DMS 273 (cell line): Measurements from ENCODE around the gene RNU11.
"Not testable (repeated sequence)": the region's sequence is repeated elsewhere in the genome, so short reads cannot be mapped to it uniquely, and the experiment has no call there.

ENCODE experiments used
- DNase-seq: peaks from one replicate; lab custom pipeline; 2025; ENCODE audit not compliant: unreplicated experiment; lab: John Stamatoyannopoulos, UW

The RNU11 gene

GRCh38 chr1:28656335-28656734, 7.9 kb downstream of the RNU11 start:
- DNase-seq: no peak

DNA sequence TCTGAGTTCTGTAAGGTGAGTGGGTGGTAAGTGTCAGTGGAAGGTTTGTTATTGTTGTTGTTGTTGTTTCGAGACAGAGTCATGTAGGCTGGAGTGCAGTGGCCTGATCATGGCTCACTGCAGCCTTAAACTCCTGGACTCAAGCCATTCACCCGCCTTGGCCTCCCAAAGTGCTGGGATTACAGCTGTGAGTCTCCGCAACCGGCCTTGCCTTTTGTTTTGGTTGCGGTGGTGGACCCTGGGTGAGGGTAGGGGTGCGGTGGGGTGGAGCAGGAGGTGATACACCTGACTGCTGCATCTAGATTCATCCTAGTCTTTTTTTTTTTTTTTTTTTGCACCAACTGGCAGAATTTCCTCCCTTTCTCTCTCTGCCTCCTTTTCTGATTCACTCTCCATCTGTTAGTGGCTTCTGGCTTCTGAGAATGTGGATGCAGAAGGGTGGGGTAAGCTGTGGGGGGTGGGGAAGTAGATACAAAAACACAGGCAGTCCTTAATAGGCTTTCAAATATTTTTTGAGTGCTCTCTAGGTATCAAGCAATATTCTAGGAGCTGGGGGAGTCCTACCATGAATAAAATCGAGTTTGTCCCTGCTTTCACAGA, 15.6 kb downstream of the RNU11 start:
- DNase-seq: peak; percentile 82

GRCh38 chr1:28666806-28667205, 18.4 kb downstream of the RNU11 start:
- no peak for DNase-seq

- DNase-seq: peak; percentile 95
These were observed 20.0 kb downstream of the RNU11 start, which contains the start of gene GMEB1 for GRCh38 chr1:28668191-28668955. TSS of gene GMEB1 (plus strand) at chr1:28668784. CDS start at chr1:28683613, 14,829 bp downstream.

GRCh38 chr1:28668956-28669723, 20.7 kb downstream of the RNU11 start:
- peak; percentile 94 for DNase-seq

- DNase-seq: no peak
These were observed 22.9 kb downstream of the RNU11 start for GRCh38 chr1:28671254-28671780.

- DNase-seq: not testable (repeated sequence)
These were observed 24.6 kb downstream of the RNU11 start for GRCh38 chr1:28672971-28673370.

GRCh38 chr1:28675924-28676257, 27.5 kb downstream of the RNU11 start:
- no peak for DNase-seq

- no peak for DNase-seq
These were observed 31.8 kb downstream of the RNU11 start for GRCh38 chr1:28680151-28680550.

- no peak for DNase-seq
These were observed 34.4 kb downstream of the RNU11 start for GRCh38 chr1:28682840-28683239.

DNA sequence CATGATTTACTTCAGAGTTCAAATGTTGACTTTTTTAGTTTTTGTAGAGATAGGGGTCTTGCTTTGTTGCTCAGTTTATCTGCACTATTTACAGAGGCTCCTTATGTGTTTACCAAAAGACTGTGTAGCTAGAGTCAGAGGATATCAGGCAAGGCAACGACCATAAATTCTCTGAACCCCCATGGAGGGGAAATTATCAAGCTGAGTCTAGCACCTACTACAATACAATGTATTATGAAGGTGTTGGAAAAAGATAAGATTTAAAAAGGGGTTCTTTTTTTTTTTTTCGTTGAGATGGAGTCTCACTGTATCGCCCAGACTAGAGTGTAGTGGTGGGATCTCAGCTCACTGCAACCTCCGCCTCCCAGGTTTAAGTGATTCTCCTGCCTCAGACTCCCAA, 36.5 kb downstream of the RNU11 start:
- DNase-seq: no peak

DNA sequence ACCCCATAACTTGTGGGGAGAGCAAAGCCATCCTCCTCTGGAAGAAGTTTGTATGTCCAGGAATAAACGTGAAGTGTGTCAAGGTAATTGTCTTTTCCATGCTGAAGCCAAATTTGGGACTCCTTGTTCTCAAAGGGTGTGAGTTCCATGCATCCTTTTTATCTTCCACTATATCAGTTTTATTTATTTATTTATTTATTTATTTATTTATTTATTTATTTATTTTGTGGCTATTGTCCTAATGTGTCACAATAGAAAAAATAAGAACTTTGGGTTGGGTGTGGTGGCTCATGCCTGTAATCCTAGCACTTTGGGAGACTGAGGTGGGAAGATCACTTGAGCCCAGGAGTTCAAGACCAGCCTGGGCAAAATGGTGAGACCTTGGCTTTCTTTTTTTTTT, 43.2 kb downstream of the RNU11 start:
- DNase-seq: not testable (repeated sequence)
